HTERT RPE-1 (cell line): ENCODE measurements around the gene CAND2.
"Not testable (repeated sequence)": the region's sequence is repeated elsewhere in the genome, so short reads cannot be mapped to it uniquely, and the experiment has no call there.

Source experiments
- in situ Hi-C: fragments of 300-500 bp; cut with MboI; formaldehyde crosslinking; loops from 4 replicates; pipeline ENCODE4 v1.14.3; 2020; ENCODE audit warnings: low sequenced_read_pairs

Gene CAND2

GRCh38 chr3:12852201-12852600 lies 55.7 kb downstream of the CAND2 start:
- in situ Hi-C loops: no loop called here

GRCh38 chr3:12853847-12854246 lies 57.4 kb downstream of the CAND2 start:
- in situ Hi-C loops: not testable (repeated sequence)

- in situ Hi-C loops: no loop called here
Measured at GRCh38 chr3:12854565-12854964, 58.1 kb downstream of the CAND2 start.

GRCh38 chr3:12856626-12857025 lies 60.1 kb downstream of the CAND2 start:
- in situ Hi-C loops: no loop called here

- in situ Hi-C loops: no loop called here
Measured at GRCh38 chr3:12859840-12860239, 63.4 kb downstream of the CAND2 start.

- in situ Hi-C loops: no loop called here
Measured at GRCh38 chr3:12861611-12862010, 65.1 kb downstream of the CAND2 start.

- in situ Hi-C loops: no loop called here
Measured at GRCh38 chr3:12862387-12862786, 65.9 kb downstream of the CAND2 start.

GRCh38 chr3:12865271-12865670 lies 68.8 kb downstream of the CAND2 start:
- in situ Hi-C loops: no loop called here

- in situ Hi-C loops: no loop called here
Measured at GRCh38 chr3:12866836-12867235, 70.4 kb downstream of the CAND2 start.

- in situ Hi-C loops: no loop called here
Measured at GRCh38 chr3:12868039-12869034, 71.9 kb downstream of the CAND2 start.

GRCh38 chr3:12869035-12869621 lies 72.6 kb downstream of the CAND2 start:
- in situ Hi-C loops: no loop called here

- in situ Hi-C loops: no loop called here
Measured at GRCh38 chr3:12870942-12871341, 74.5 kb downstream of the CAND2 start.

GRCh38 chr3:12871404-12871983 lies 75.0 kb downstream of the CAND2 start:
- in situ Hi-C loops: no loop called here

- in situ Hi-C loops: no loop called here
Measured at GRCh38 chr3:12875857-12876836, 79.7 kb downstream of the CAND2 start.

GRCh38 chr3:12877040-12877439 lies 80.6 kb downstream of the CAND2 start:
- in situ Hi-C loops: no loop called here

- in situ Hi-C loops: no loop called here
Measured at GRCh38 chr3:12878141-12878574, 81.7 kb downstream of the CAND2 start.

GRCh38 chr3:12878758-12879157 lies 82.3 kb downstream of the CAND2 start:
- in situ Hi-C loops: not testable (repeated sequence)

- in situ Hi-C loops: no loop called here
Measured at GRCh38 chr3:12879191-12879815, 82.8 kb downstream of the CAND2 start.

GRCh38 chr3:12881858-12882257 lies 85.4 kb downstream of the CAND2 start:
- in situ Hi-C loops: not testable (repeated sequence)
